GM21737 (cell line): ENCODE measurements around the gene AKNA.

ENCODE experiments used
- ATAC-seq: cut with Tn5 transposase; IDR thresholded peaks from one replicate; pipeline ENCODE4 v1.9.1; 2021; ENCODE audit warnings: mild to moderate bottlenecking, moderate library complexity; ENCODE audit not compliant: unreplicated experiment

Gene AKNA

DNA sequence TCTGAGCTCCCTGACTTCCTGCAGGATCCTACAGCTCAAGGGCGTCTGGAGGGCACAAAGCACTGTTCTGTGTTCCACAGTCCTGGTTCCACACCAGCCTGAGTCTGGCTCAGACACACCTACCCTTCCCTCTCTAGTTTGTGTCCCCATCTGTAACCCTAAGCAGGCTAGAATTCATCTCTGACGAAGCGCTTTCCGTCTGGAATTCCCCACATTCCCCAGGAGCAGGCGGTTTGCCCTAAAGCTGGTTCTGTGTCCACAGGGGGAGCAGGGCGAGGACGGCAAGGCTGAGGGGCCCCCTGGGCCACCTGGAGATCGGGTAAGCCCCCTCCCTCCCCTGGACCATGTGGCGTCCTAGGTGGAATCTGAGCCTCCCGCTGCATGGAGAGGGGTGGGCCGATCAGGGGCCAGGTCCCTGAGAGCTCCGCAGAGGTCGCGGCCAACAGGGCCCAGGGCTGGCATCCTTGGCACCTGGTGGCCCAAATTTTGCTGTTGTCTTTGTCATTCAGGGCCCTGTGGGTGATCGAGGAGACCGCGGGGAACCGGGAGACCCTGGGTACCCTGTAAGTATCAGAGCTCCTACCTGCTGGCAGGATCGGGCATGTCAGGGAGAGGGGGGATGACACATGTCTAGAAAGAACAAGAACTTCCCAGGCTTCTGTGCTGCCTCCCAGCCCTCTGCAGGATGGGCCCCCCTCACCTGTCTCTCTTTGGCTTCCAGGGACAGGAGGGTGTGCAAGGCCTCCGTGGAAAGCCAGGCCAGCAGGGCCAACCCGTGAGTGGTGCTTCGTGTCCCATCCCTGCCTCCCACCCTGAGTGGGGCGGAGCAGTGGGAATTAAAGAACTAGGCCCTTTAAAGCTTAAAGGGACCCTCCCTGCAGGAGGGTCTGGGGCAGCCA lies 99.3 kb downstream of the AKNA start:
- no peak for ATAC-seq

DNA sequence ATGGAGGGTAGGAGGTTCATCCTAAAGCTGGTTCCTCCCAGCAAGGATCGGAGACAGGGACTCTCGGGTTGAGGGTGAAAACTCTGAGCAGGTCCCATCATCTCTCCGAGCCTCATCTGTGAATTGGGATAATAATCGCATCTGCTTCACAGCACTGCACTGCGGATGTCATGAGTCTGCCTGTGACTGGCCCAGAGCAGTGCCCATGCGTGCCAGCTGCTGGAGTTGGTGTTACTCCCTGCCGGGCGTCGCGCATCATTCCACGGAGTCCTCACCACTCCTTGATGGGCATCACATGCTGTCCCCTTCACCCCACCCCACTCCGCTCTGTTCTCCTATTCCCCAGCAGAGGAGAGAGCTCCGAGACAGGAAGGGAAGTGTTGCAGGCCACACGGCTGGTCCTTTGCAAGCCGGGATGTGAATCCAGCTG lies 100.0 kb downstream of the AKNA start:
- no peak for ATAC-seq

DNA sequence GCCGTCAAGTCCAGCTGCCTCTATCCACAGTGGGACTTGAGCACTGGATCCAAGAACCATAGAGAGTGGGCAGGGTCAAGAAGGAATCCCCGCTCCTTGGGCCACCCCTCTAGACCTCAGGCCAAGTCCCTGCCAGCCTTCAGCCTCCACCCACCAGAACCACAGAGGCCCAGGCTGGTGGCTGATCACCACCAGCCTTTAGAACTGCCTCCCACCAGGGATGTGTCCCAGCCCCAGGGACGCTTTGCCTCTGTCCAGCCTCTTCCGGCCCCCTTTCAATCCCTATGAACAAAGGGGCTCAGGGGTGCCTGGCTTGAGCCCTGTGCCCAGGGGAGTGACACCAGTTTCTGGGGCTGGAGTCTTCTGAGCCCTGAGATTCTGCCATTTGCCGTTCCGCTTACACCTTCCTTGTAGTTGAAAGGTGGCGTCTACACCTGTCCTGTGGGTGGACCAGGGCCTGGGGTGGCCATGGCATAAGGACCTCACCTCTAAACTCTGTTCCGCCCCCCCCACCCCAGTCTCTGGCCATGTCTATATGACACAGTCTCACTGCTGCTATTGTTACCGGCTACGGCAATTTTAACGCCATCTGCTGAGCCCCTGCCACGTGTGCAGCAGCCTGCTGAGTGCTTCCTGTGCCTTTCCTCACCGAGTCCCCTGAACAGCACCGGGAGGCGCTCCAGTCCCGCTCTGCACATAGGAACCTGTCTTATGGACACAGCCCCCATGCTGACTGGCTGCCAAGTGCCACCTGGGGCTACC lies 100.6 kb downstream of the AKNA start:
- ATAC-seq = no peak

DNA sequence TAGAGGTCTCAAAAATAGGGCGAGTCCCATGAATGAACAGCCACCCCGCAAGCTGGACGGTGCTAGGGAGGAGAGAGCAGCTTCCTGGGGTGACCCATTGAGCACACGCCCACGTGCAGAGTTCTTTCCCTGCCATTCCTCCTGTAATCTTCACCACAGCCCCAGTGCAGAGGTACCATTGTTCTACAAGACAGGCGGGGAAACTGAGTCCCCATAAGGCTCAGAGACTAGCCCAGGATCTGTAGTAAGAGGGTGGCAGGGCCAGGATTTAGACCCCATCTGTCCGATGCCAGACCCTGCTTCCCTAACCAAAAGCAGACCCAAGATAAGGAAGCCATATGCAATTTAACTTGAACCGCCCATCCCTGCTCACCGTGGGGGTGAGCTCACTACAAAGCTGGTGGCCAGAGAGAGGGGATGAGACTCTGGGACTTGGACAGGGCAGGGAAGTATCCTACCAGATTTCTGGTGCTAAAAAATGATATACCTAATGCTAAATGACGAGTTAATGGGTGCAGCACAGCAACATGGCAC lies 101.6 kb downstream of the AKNA start:
- no peak for ATAC-seq

DNA sequence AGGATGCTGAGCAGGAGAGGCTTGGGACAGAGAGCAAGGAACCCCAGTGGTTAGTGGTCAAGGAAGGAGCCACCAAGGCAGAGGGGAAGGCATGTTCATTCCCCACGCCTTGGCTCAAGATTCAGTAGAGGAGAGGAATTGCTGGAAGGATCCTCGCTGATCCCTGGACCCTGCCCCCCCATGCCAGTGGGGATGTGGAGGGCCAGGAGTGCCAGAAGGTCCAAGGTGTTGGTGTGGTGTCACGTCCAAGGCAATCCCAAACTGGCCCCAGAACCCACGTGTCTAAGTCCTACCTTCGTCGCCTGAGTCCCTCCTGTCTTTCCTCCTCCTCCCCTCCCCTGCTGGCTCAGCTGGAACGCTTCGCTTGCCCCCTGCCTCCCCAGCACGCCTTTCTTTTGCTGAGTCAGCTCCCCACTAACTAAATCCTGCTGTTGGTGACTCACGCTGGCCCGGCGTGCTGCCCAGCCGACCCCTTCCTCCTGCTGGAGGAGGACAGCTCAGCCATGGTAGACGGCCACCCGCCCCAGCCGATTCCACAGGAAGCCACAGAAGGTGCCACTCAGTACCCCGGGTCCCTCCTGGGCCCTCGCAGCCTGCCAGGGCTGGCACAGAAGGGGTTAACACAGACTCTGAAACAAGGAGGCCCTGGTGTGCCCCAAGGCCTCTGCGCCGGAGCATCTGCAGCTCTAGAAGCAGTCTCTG lies 102.5 kb downstream of the AKNA start:
- ATAC-seq = no peak

DNA sequence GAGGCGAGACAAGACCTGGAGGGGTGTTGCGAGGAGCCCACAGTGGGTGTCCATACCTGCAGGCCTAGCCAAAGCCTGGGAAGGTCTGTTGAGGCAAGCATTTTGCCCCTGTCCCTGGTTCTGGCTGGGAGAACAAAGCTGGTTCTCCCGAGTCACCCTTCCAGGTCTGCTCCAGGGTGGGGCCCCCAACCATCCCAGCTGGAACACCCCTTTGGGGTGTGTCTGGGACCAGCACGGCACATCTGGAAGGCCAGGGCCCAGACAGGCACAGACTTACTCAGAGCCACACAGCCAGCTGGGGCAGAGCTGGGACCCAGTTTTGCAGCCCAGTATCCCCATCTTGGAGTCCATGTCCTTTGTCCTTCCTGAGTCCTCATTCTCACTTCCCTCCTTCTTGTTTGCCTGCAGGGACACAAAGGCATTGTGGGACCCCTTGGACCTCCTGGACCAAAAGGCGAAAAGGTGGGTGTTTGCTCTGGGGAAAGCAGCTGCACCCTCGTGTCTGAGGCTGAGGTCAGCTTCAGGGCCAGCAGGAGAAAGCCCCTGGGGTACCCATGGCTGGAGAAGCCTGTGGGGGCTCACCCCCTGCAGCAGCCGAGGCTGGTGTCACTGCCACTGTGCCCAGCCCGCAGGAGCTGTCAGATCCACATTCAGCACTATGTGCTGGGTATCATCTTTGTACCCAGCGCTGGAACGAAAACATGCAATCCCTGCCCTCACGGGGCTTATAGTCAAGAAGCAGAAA lies 103.3 kb downstream of the AKNA start:
- no peak for ATAC-seq
